Endometrium (tissue), 2 donors: ENCODE measurements around the gene TMEM236.

Experiments used
- FAIRE-seq: peaks from 2 replicates; lab custom pipeline; 2012; peaks lifted over from hg19 to GRCh38; lab: Jason Lieb, UNC
- donor health status: control.
- donor health status: control.

Gene TMEM236

DNA sequence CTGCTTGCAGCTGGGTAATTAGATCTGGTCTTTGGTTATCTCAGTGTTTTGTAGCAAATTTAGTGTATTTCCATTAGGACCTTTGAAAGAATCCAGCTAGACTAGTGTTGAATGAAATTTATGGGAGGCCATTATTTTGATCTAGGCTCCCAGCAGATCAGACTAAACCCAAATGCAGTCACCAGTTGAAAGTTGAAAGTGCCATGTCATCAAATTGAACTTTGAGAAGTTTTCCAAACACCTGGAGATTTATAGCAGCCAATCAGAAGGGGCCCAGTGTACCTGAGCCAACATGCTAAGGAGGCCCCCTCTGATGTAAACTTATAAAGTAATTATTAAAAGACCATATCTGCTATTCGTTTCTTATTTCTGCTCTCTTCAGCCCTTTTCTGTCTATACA lies 11.3 kb upstream of the TMEM236 start:
- no peak for FAIRE-seq

GRCh38 chr10:17742918-17743317 lies 9.1 kb upstream of the TMEM236 start:
- FAIRE-seq, result no peak

DNA sequence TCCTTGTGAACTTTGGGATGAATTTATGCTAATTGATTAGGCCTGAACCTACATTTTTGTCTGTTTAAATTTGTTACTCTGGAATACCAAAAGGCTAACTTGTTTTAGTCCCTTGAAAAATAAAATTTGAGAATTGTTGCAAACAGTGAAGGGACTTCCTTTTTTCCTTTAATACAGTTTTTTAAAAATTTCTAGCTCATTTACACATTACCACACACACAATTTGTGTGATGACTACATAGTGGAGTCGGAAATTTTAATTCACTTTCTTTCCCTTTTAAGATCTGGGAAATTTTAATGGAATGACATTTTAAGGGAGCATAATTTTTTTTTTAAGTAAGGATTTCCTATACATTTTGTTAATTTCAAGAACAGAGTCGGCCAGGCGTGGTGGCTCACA lies 8.6 kb upstream of the TMEM236 start:
- FAIRE-seq, result no peak

- no peak for FAIRE-seq
Measured at GRCh38 chr10:17744341-17744861, 7.6 kb upstream of the TMEM236 start.

- no peak for FAIRE-seq
Measured at GRCh38 chr10:17747883-17748550, 4.0 kb upstream of the TMEM236 start.

- FAIRE-seq, result no peak
Measured at GRCh38 chr10:17749890-17750289, 2.1 kb upstream of the TMEM236 start.

DNA sequence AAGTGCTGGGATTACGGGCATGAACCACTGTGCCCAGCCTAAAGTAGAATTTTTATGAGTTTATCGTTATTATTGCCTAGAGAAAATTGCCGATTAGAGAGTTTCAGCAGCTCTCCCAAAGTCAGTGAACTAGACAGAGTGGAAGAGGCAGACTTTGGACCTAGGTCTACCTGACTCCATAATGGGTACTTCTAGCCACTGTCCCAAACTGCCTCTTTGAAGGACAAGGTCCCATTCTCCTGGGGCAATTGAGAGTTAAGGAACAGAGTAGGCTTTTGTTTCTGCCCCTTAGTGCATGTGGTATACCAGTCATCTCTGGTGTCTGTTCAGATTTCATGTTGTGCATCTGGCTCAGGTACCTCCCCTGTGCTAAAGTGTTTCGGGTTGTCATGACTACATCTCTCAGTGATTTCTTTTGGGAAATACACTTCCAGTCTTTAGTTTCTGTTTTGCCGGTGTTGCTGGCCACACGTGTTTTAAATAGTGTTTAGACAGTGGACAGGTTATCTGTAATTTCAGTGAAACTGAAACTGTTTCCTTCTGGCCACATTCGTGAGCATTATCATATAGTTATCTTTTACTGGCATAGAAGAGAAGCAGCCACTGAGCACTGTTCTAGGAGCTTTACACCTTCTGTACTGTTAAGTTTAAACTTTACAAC lies 4.7 kb downstream of the TMEM236 start:
- FAIRE-seq, result no peak

DNA sequence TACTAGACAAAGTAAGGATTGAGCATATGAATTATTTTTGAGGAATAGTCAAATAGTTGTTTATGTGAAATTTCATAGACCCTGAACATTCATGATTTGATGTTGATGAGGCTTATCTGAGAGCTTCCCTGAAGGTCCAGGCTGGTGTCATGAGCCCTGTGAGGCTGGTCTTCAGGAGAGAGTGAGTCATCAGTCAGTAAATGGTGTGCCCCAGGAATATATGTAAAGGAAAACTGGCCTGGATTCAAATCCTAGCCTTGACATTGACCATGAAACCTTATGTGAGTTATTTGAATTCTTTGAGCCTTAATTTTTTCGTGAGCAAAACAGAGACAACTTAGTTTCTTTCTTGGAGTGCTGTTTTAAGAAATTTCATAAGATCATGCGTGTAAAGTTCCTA lies 6.2 kb downstream of the TMEM236 start:
- no peak for FAIRE-seq

DNA sequence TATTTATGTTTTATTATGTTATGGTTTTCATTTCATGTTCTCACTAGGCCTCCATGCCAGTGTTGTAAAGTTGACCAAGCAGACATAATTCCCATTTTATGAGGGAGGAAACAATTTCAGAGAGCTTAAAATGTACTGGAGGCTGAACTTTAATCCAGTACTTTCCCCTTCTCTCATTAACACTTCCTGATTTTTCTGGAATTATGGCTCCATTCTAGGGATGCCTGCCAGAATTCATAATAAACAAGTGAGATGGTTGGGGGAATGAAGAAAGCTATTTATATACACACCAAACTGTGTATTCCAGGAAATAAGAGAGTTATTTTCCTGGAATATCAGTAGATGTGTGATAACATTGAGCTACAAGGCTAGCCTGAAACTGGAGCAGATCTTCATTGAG lies 6.9 kb downstream of the TMEM236 start:
- no peak for FAIRE-seq

DNA sequence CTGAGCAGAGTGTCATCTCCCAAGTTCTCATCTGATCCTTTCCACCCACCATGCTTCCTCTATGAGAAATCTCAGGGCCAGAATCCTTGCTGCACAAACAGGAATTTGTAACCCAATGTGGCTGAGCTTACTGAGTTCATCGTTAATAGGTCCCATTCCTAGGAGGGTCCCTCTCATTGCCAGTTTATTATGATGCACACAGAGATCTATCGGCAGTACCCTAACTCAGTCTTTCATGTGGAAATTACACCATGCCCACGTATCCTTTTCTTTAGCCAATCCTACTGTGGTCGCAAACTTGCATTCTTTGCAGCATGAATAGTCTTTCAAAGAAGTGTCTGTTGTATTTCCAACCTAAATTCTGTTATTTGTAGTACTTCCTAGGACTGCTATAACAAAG lies 12.1 kb downstream of the TMEM236 start:
- FAIRE-seq, result no peak

DNA sequence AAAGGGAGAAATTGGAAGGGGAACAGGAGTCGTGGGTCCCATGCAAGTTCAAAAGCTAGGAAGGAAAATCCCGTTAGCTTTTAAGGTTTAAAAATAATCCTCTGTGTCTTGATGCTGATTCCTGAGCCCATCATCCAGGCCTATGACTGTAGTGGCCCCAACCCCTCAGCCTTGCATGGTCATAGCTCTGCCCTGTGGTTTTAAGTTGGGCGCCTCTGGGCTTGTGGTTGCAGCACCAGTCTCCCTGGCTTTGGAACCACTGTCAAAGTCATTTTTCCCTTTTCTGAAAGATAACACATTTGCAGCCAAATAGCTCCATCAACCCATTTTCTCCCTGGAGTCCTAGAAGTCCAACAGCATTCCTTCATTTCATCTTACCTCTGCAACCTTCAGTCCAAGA lies 13.6 kb downstream of the TMEM236 start:
- no peak for FAIRE-seq

DNA sequence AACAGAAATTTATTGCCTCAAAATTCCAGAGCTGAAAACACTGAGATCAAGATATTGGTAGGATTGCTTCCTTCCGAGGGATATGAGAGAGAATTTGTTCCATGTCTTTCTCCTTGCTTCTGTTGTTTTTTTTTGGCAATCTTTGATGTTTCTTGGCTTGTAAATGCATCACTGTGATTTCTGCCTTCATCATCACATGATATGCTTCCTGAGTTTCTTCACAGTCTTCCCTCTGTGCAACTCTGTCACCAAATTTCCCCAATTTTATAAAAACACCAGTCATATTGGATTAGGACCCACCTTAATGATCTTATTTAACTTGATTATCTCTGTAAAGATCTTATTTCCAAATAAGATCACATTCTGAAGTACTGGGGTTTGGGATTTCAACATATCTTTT lies 14.7 kb downstream of the TMEM236 start:
- FAIRE-seq, result no peak

DNA sequence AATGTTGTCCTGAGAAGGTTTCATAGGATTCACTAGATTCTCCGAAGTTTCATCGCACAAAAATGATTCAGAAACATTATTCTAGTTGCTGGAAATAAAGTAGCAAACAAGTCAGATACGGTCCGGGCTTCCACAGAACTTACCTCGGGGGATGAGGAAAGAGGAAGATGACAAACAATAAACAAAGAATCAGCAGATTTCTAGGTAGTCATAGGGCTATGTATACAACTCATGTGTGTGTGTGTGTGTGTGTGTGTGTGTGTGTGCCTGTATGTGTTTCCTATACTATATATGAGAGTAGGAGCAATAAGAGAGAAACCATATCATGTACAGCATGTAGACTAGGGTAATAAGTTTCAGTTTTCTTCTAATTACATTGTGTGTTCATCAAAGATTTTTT lies 16.5 kb downstream of the TMEM236 start:
- no peak for FAIRE-seq

DNA sequence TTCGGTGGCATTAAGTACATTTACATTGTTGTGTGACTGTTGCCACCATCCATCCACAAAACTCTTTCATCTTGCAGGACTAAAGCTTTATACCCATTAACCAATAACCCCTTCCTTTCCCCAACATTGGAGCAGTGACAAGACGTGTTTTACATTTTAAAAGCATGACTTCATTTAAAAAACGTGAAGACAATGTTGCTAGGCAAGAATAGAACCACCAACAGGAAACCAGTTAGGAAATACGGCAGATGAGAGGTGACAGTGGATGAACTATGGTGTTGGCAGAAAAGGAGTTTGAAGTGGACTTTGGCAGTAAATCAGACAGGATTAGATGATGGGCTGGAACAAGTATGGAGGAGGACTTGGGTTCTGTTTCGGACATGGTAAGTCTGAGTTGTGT lies 17.0 kb downstream of the TMEM236 start:
- FAIRE-seq, result no peak

- no peak for FAIRE-seq
Measured at GRCh38 chr10:17771017-17771416, 19.0 kb downstream of the TMEM236 start.

- FAIRE-seq, result no peak
Measured at GRCh38 chr10:17779784-17780183, 27.8 kb downstream of the TMEM236 start.

DNA sequence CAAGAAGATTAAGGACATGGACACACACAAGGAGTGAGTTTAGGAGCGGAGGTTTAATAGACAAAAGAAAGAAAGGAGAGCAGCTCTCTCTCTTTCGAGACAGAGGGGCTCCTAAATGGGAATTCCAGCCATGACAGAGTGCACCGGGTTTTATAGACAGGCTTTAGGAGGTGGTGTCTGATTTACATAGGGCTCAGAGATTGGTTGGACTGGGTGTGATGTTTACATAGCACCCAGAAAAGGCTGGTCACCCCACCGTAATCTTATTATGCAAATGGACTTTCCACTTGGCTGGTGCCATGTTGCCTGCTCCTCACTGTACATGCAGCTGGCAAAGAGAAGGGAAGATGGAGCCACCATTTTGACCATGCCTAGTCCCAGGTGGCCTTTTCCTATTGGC lies 28.7 kb downstream of the TMEM236 start:
- no peak for FAIRE-seq

GRCh38 chr10:17781856-17782255 lies 29.9 kb downstream of the TMEM236 start:
- FAIRE-seq, result no peak

DNA sequence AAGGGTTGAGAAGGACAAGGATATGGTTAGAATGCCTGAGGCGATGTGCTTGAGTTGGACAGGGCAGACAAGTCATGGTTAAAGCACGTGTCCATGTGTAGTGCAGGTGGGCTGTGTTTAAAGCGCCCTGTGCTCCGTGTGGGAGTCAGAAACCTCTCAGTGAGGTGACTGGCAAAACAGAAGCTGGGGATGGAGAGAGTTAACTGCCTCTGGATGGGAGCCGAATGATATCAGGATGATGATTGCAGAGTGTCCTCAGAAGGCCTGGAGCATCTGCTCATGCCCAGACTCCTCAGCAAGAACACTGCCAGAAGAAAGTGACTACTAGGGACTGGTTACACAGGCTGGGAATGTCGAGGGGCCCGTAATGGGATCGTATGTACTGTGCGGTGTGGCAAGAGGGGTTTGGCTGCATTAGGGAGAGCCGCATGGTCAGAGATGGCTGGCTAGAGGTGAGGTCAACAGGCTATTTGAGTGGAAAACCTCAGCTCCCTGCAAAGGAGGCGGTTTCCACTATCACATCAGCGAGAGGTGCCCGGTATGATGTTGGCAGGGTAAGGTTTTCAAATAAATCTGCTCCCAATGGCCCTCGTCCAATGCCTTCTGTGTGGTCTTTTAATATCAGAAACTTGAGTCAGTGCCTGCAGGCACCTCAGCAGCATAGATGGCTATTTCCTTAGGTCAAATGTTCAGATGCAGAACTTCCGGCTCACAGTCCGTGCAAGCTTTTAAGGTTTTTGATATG lies 31.1 kb downstream of the TMEM236 start:
- no peak for FAIRE-seq

GRCh38 chr10:17783751-17784150 lies 31.8 kb downstream of the TMEM236 start:
- FAIRE-seq, result no peak

DNA sequence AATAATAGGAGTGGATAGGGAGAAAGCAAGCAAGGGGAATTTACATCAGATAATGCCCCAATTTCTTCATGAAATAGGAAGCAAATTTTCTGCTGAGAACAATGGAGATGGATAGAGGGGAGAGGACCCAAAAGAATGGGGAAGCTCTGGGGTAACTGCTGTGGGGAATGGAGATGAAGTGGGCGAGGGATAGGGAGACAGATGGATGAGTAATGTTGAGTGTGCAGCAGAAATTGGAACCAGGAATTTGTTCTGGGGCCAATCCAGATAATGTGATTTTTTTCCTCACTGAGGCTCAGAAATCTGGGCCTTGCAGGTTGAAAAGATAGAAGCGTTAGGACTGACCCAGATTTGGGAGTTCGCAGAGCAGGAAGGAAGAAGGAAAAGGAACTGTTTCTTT lies 32.7 kb downstream of the TMEM236 start:
- no peak for FAIRE-seq

- no peak for FAIRE-seq
Measured at GRCh38 chr10:17785276-17785930, 33.4 kb downstream of the TMEM236 start.
